NB4 (cell line): ENCODE data around the gene UHRF2.
"Not testable (repeated sequence)": the region's sequence is repeated elsewhere in the genome, so short reads cannot be mapped to it uniquely, and the experiment has no call there.

Experiments used
- DNase-seq: peaks from one replicate; pipeline ENCODE4 v3.0.0; 2010; ENCODE audit warnings: low read depth
- H3K4me3 ChIP-seq: one replicate; pipeline ENCODE4 v1.5.1; 2011; ENCODE audit warnings: mild to moderate bottlenecking, low read depth, low read length, moderate library complexity
- CTCF ChIP-seq: IDR thresholded peaks from one replicate; pipeline ENCODE4 v1.5.1; 2012; ENCODE audit warnings: low read depth, low read length
- MYC ChIP-seq: IDR thresholded peaks from 2 replicates; pipeline ENCODE4 v1.6.1; 2011; ENCODE audit warnings: low read depth, low read length
- POLR2A ChIP-seq: IDR thresholded peaks from 2 replicates; pipeline ENCODE4 v1.6.1; 2011; ENCODE audit warnings: mild to moderate bottlenecking; ENCODE audit not compliant: insufficient read length; ENCODE audit errors: extremely low read depth
- TF ChIP-seq, protein P1 (sequence below): IDR thresholded peaks from 2 replicates; pipeline ENCODE4 v1.6.1; 2011; ENCODE audit warnings: low read depth, low read length

The UHRF2 gene

GRCh38 chr9:6506571-6506970 is 93.6 kb downstream of the UHRF2 start:
- TF ChIP-seq MYC, result no peak
- TF ChIP-seq, protein P1, sequence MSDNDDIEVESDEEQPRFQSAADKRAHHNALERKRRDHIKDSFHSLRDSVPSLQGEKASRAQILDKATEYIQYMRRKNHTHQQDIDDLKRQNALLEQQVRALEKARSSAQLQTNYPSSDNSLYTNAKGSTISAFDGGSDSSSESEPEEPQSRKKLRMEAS, result no peak
- no peak for TF ChIP-seq CTCF
- no peak for TF ChIP-seq POLR2A
- no peak overlapping the region for H3K4me3 ChIP-seq
- DNase-seq, result no peak

GRCh38 chr9:6512085-6512657 is 99.2 kb downstream of the UHRF2 start:
- no peak for TF ChIP-seq POLR2A
- H3K4me3 ChIP-seq, result no peak overlapping the region
- DNase-seq, result no peak

DNA sequence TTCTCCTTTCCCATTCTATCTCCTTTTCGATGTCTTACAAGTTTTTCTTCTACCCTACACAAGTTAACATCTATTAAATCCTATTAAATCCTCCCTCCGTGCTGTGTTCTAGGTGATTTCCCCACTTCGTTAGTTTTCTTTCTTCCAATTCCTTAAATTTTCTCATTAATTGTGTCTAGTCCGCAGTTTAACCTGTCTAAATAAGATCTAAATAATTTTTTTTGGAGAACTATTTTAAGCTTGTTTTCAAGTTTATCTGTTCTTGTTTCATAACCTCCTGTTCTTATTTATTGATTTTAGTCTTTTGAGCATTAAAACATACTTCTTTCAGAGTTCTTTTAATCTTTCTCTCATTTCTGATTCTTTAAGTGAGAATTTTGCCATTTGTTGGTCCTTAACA is 109.3 kb downstream of the UHRF2 start:
- H3K4me3 ChIP-seq, result no peak overlapping the region
- DNase-seq, result no peak
- TF ChIP-seq POLR2A, result no peak
- TF ChIP-seq CTCF, result no peak
- no peak for TF ChIP-seq MYC
- TF ChIP-seq, protein P1, result no peak

DNA sequence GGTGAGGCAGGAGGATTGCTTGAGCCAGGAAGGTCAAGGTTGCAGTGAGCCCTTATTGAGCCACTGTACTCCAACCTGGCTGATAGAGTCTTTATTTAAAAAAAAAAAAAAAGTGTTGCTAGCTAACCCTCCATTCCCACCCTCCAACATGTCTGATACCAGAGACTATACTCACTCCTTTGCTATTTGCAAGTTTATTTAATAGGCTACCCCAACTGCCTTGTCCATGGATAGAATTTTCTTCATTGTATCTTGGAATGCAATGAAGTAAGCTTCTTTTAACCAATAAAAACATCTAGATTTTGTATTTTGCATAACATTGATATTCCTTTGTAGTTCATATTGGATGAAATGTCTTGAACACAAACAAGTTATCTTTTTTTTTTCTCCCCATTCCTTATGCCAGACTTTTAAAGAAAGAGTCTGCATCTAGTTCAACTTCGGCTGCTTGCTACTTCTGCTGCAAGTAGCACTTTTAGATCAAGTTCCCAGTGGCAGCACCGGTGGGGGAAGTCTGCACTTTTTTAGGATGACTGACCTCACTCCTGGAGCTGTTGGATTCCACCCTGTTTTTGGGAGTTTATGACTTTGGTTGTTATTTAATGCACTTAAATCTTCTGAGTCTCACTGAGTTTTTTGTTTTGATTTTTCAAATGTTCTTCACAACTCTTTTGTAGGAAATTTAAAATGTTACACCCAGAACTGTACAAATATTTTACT is 112.5 kb downstream of the UHRF2 start:
- TF ChIP-seq MYC, result no peak
- TF ChIP-seq POLR2A, result no peak
- TF ChIP-seq, protein P1, result no peak
- no peak for TF ChIP-seq CTCF
- DNase-seq, result no peak
- H3K4me3 ChIP-seq, result no peak overlapping the region

GRCh38 chr9:6535594-6535993 is 122.6 kb downstream of the UHRF2 start:
- H3K4me3 ChIP-seq, result no peak overlapping the region
- TF ChIP-seq, protein P1, result no peak
- no peak for TF ChIP-seq MYC
- no peak for TF ChIP-seq CTCF
- no peak for TF ChIP-seq POLR2A
- DNase-seq, result no peak

- H3K4me3 ChIP-seq, result no peak overlapping the region
- DNase-seq, result no peak
- TF ChIP-seq, protein P1, result no peak
- TF ChIP-seq CTCF (no peak), MYC (no peak), POLR2A (no peak)
These were observed 125.7 kb downstream of the UHRF2 start for GRCh38 chr9:6538666-6539071.

DNA sequence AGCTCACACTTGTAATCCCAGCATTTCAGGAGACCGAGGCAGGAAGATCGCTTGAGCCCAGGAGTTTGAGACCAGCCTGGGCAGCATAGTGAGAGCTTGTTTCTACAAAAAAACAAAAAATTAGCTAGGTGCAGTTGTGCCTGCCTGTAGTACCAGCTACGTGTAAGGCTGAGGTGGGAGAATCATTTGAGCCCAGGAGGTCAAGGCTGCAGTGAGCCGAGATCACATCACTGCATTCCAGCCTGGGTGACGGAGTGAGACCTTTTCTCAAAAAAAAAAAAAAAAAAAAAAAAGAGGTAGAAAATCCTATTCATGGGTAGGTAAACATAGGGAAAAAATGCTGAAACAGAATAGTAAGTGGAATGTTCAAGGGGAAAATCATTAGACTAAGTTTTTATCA is 129.6 kb downstream of the UHRF2 start:
- H3K4me3 ChIP-seq, DNase-seq: not testable (repeated sequence)
